Stomach (tissue), 9 donors: Measurements from ENCODE around the gene TMEM72. TPM values are rescaled to one million over a fixed set of nuclear protein-coding genes. Genes with fewer than 3 reads are reported as not detected.

Experiments used
- DNase-seq, 2 donors: peaks; one replicate each; pipeline versions ENCODE4 v3.0.0 to v3.0.0-alpha.2; 2013 to 2019
- H3K27ac ChIP-seq, 5 donors: fragments of 200-600 bp in 4 of 5; sonication (generic) in 4 of 5; one replicate each; pipeline ENCODE4 v1.5.1; 2013 to 2019; ENCODE audit warnings: mild to moderate bottlenecking in 1 of 5, moderate library complexity in 1 of 5
- H3K27me3 ChIP-seq, 3 donors: fragments of 200-600 bp; sonication (generic); one replicate each; pipeline ENCODE4 v1.5.1; 2017 to 2019; ENCODE audit warnings: mixed run types in 1 of 3
- H3K36me3 ChIP-seq, 4 donors: fragments of 200-600 bp; sonication (generic); 1 replicate in 3 of 4; 2 replicates in 1 of 4; pipeline ENCODE4 v1.5.1; 2016 to 2019
- H3K4me1 ChIP-seq, 4 donors: fragments of 200-600 bp; sonication (generic); one replicate each; pipeline ENCODE4 v1.5.1; 2016 to 2019
- H3K4me3 ChIP-seq, 4 donors: fragments of 200-600 bp; sonication (generic) in 3 of 4; one replicate each; pipeline ENCODE4 v1.5.1; 2016 to 2019; ENCODE audit warnings: mild to moderate bottlenecking in 1 of 4
- H3K9me3 ChIP-seq, 4 donors: fragments of 200-600 bp; sonication (generic); one replicate each; pipeline ENCODE4 v1.5.1; 2016 to 2019
- CTCF ChIP-seq, 7 experiments: fragments of 450-650 bp in 4 of 7; fragments of 200-600 bp in 3 of 7; sonication (generic) in 3 of 7; IDR thresholded peaks; one replicate each; pipeline ENCODE4 v1.5.1; 2016 to 2019; ENCODE audit warnings: antibody characterized with exemption in 7 of 7, control low read depth in 2 of 7, mild to moderate bottlenecking in 1 of 7
- EP300 ChIP-seq: sonication (generic); formaldehyde crosslinking; IDR thresholded peaks from one replicate; pipeline ENCODE4 v1.6.1; 2017; ENCODE audit warnings: antibody characterized with exemption
- POLR2A ChIP-seq, 4 donors: fragments of 450-650 bp; IDR thresholded peaks; one replicate each; pipeline ENCODE4 v1.6.1; 2016; ENCODE audit warnings: antibody characterized with exemption in 4 of 4, control low read depth in 2 of 4, mild to moderate bottlenecking in 1 of 4, moderate library complexity in 1 of 4
- POLR2AphosphoS5 ChIP-seq, 3 donors: sonication (generic); formaldehyde crosslinking; IDR thresholded peaks; one replicate each; pipeline ENCODE4 v1.6.1; 2016; ENCODE audit warnings: antibody characterized with exemption in 3 of 3
- WGBS, 5 donors: extraction: QIAGEN DNeasy Blood & Tissue Kit in 3 of 5; methylation state at CpG; one replicate each; pipeline versions ENCODE4 v1.1.5 to v1.1.7; 2013 to 2018; 5-methylcytosine and 5-hydroxymethylcytosine counted together
- intact Hi-C: fragments of 100-400 bp; cut with DNase I; formaldehyde crosslinking; loops from one replicate; pipeline ENCODE4 v1.15.1; 2023; ENCODE audit warnings: low total_unique reads
- polyA plus RNA-seq, 3 donors: library from polyadenylated mRNA; stranded (reverse); fragments of 200-250 nt; gene quantifications; one replicate each; pipeline ENCODE4 v1.2.3, GENCODE V29; 2013
- total RNA-seq, 5 donors: library from RNA; depleted of rRNA; stranded (reverse); fragments of >200 nt; gene quantifications; one replicate each; pipeline versions ENCODE4 v1.1.0 to v1.2.3, GENCODE V29; 2014 to 2016
- donor health status: healthy with polysubstance abuse.
- donor health status: Bipolar disorder and iron deficiency.
- donor health status: healthy.

TMEM72 gene
- total and polyA plus RNA-seq, 8 donors = 0.13 to 30.4 (median 1.3) TPM; not detected in 5

- peaks cover 0 to 10% (median 3%) of the 10 kb centered on the region in 4 donors for H3K36me3 ChIP-seq
- H3K4me3 ChIP-seq = no peak overlapping the region
- intact Hi-C loops = no loop called here
- TF ChIP-seq EP300 (no peak), POLR2A (IDR thresholded peaks at IDR 0.05) (no peak), POLR2AphosphoS5 (IDR thresholded peaks at IDR 0.05) (no peak)
- DNase-seq = no peak
- no peaks in the 10 kb centered on the region for H3K27me3 ChIP-seq
- H3K4me1 ChIP-seq = peaks cover 27 to 38% (median 30%) of the 10 kb centered on the region in 4 donors
- no peaks in the 10 kb centered on the region for H3K9me3 ChIP-seq
- no peak overlapping the region for H3K27ac ChIP-seq
Observed at GRCh38 chr10:44954042-44954441, 42.9 kb downstream of the TMEM72 start.

- intact Hi-C loops = no loop called here
- H3K27ac ChIP-seq = peak overlapping the region in 1 of 5 donors; percentile 46
- no peaks in the 10 kb centered on the region for H3K9me3 ChIP-seq
Observed at GRCh38 chr10:44954962-44955361, 43.8 kb downstream of the TMEM72 start.

GRCh38 chr10:44955413-44956070, 44.4 kb downstream of the TMEM72 start:
- DNase-seq = no peak
- Histone ChIP-seq H3K4me1 (peaks cover 24 to 39% (median 32%) of the 10 kb centered on the region in 4 donors), H3K36me3 (peaks cover 0 to 10% (median 3%) of the 10 kb centered on the region in 4 donors), H3K9me3 (no peaks in the 10 kb centered on the region), H3K27ac (peak overlapping the region in 1 of 5 donors; percentile 47), H3K4me3 (no peak overlapping the region), H3K27me3 (no peaks in the 10 kb centered on the region)
- TF ChIP-seq POLR2AphosphoS5 (IDR thresholded peaks at IDR 0.05) (no peak), EP300 (no peak), CTCF (IDR thresholded peaks at IDR 0.05) (no peak), POLR2A (IDR thresholded peaks at IDR 0.05) (no peak)
- WGBS, 5 donors = 66 to 89% (median 88%) methylated on average over 8 of the region's 8 CpGs
- intact Hi-C loops = no loop called here

More at GRCh38 chr10:44954962-44955361, 43.8 kb downstream of the TMEM72 start:
- no peaks in the 10 kb centered on the region for H3K27me3 ChIP-seq
- no peak for DNase-seq
- H3K36me3 ChIP-seq = peaks cover 0 to 10% (median 3%) of the 10 kb centered on the region in 4 donors
- H3K4me1 ChIP-seq = peaks cover 23 to 38% (median 31%) of the 10 kb centered on the region in 4 donors
- TF ChIP-seq POLR2A (IDR thresholded peaks at IDR 0.05) (no peak), EP300 (no peak), POLR2AphosphoS5 (IDR thresholded peaks at IDR 0.05) (no peak), CTCF (IDR thresholded peaks at IDR 0.05) (no peak)
- no peak overlapping the region for H3K4me3 ChIP-seq

- Histone ChIP-seq H3K9me3 (no peaks in the 10 kb centered on the region), H3K4me1 (peaks cover 29 to 45% (median 36%) of the 10 kb centered on the region in 4 donors), H3K27ac (peak overlapping the region in 2 of 5 donors; percentile 15 to 47), H3K36me3 (peaks cover 0 to 10% (median 3%) of the 10 kb centered on the region in 4 donors), H3K4me3 (no peak overlapping the region), H3K27me3 (no peaks in the 10 kb centered on the region)
- WGBS, 5 donors = 93 to 98% (median 97%) methylated on average over 4 of the region's 4 CpGs
- DNase-seq = no peak
- TF ChIP-seq EP300 (no peak), POLR2A (IDR thresholded peaks at IDR 0.05) (no peak)
- intact Hi-C loops = no loop called here
Observed at GRCh38 chr10:44956226-44956625, 45.1 kb downstream of the TMEM72 start.

- WGBS, 5 donors = 90 to 94% (median 92%) methylated on average over 4 of the region's 4 CpGs
- peaks cover 29 to 52% (median 40%) of the 10 kb centered on the region in 4 donors for H3K4me1 ChIP-seq
- intact Hi-C loops = no loop called here
- H3K27me3 ChIP-seq = no peaks in the 10 kb centered on the region
- DNase-seq = no peak
- no peaks in the 10 kb centered on the region for H3K9me3 ChIP-seq
- no peak for TF ChIP-seq POLR2AphosphoS5 (IDR thresholded peaks at IDR 0.05)
- TF ChIP-seq EP300 = no peak
- no peak for TF ChIP-seq POLR2A (IDR thresholded peaks at IDR 0.05)
- TF ChIP-seq CTCF (IDR thresholded peaks at IDR 0.05) = no peak
- H3K27ac ChIP-seq = peak overlapping the region in 2 of 5 donors; percentile 47 to 92
- H3K4me3 ChIP-seq = no peak overlapping the region
- H3K36me3 ChIP-seq = peaks cover 0 to 10% (median 3%) of the 10 kb centered on the region in 4 donors
Observed at GRCh38 chr10:44956717-44957706, 45.9 kb downstream of the TMEM72 start.
